OCI-LY1 (cell line): Measurements from ENCODE around the gene CARD10.

Experiments
- H2AFZ ChIP-seq: fragments of 200-600 bp; sonication (generic), shearing (Covaris generic); 2 replicates; pipeline ENCODE4 v1.6.0; 2014; ENCODE audit warnings: antibody characterized with exemption, mild to moderate bottlenecking, low read length
- H3F3A ChIP-seq: fragments of 200-600 bp; sonication (generic), shearing (Covaris generic); 2 replicates; pipeline ENCODE4 v1.6.0; 2014; ENCODE audit warnings: mild to moderate bottlenecking, antibody characterized with exemption, low read length, moderate library complexity; ENCODE audit not compliant: insufficient read depth
- H3K27ac ChIP-seq: fragments of 200-600 bp; sonication (generic); 2 replicates; pipeline ENCODE4 v1.5.1; 2014; ENCODE audit warnings: low read length, mixed run types, mild to moderate bottlenecking, low read depth; ENCODE audit not compliant: poor library complexity, severe bottlenecking
- H3K27me3 ChIP-seq: fragments of 200-600 bp; sonication (generic); 2 replicates; pipeline ENCODE4 v1.6.0; 2014; ENCODE audit warnings: antibody characterized with exemption, mild to moderate bottlenecking, low read length, moderate library complexity; ENCODE audit not compliant: insufficient read depth
- H3K36me3 ChIP-seq: fragments of 200-600 bp; sonication (generic); 2 replicates; pipeline ENCODE4 v1.6.1; 2014; ENCODE audit warnings: mild to moderate bottlenecking, antibody characterized with exemption, low read length, moderate library complexity, mixed read lengths; ENCODE audit not compliant: insufficient read depth
- H3K4me1 ChIP-seq: fragments of 200-600 bp; sonication (generic); 2 replicates; pipeline ENCODE4 v1.5.1; 2014; ENCODE audit warnings: mild to moderate bottlenecking, low read length, moderate library complexity; ENCODE audit not compliant: insufficient read depth, severe bottlenecking
- H3K4me2 ChIP-seq: fragments of 200-600 bp; sonication (generic), shearing (Covaris generic); 2 replicates; pipeline ENCODE4 v1.6.1; 2014; ENCODE audit warnings: low read length
- H3K4me3 ChIP-seq: fragments of 200-600 bp; sonication (generic); 2 replicates; pipeline ENCODE4 v1.5.1; 2014; ENCODE audit warnings: low read length, low read depth, mild to moderate bottlenecking, mixed read lengths; ENCODE audit not compliant: poor library complexity, severe bottlenecking
- H3K79me2 ChIP-seq: fragments of 200-600 bp; shearing (Covaris generic); 2 replicates; pipeline ENCODE4 v1.6.1; 2016; ENCODE audit warnings: mixed run types, low read length, mixed read lengths; ENCODE audit not compliant: insufficient read depth
- H3K9ac ChIP-seq: fragments of 200-600 bp; sonication (generic), shearing (Covaris generic); 2 replicates; pipeline ENCODE4 v1.6.1; 2014; ENCODE audit warnings: mild to moderate bottlenecking, low read length, mixed read lengths
- H3K9me2 ChIP-seq: fragments of 200-600 bp; sonication (generic), shearing (Covaris generic); 2 replicates; pipeline ENCODE4 v1.6.1; 2014; ENCODE audit warnings: low read depth, mild to moderate bottlenecking, low read length, mixed read lengths
- H3K9me3 ChIP-seq: fragments of 200-600 bp; shearing (Covaris generic); 2 replicates; pipeline ENCODE4 v1.6.1; 2014; ENCODE audit warnings: low read length, mixed read lengths
- H4K20me1 ChIP-seq: fragments of 200-600 bp; sonication (generic), shearing (Covaris generic); 2 replicates; pipeline ENCODE4 v1.6.0; 2016; ENCODE audit warnings: mild to moderate bottlenecking, low read length; ENCODE audit not compliant: insufficient read depth
- EZH2 ChIP-seq: fragments of 200-600 bp; sonication (generic), shearing (Covaris generic); IDR thresholded peaks from 2 replicates; pipeline ENCODE4 v1.8.0; 2017; ENCODE audit warnings: borderline replicate concordance, mixed run types, mild to moderate bottlenecking, antibody characterized with exemption, low read length, moderate library complexity, mixed read lengths
- TF ChIP-seq, protein P1 (sequence below): fragments of 200-600 bp; sonication (generic), shearing (Covaris generic); IDR thresholded peaks from 2 replicates; pipeline ENCODE4 v1.5.1; 2017; ENCODE audit warnings: mild to moderate bottlenecking, antibody characterized with exemption, low read length, moderate library complexity, mixed read lengths

CARD10 gene

DNA sequence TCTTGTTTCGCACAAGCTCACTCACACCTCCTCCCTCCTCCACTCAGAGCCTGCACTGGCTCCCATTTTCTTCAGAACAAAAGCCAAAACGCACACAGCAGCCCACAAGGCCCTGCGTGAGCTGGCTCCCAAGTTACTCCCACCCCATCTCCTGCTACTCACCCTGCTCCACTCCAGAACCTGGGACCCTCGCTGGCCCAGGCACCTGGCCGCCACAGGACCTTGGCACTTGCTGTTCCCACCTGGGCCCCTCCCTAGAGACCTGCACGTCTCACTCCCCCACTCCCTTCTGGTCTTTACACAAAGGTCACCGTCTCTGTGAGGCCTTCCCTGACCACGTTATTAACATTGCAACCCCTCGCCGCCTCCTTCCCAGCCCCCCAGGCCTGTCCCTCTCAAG, 32.1 kb downstream of the CARD10 start:
- Histone ChIP-seq H3K27ac (peak overlapping the region; percentile 65), H3K4me1 (peaks cover 50% of the 10 kb centered on the region), H3K27me3 (no peaks in the 10 kb centered on the region), H3K36me3 (peaks cover 4% of the 10 kb centered on the region; the same call in 1 of the 2 replicates), H3K4me2 (no peak overlapping the region), H3K9me2 (no peaks in the 10 kb centered on the region), H3F3A (no peaks in the 10 kb centered on the region), H4K20me1 (no peaks in the 10 kb centered on the region), H3K4me3 (no peak overlapping the region), H3K9ac (no peak overlapping the region; the same call in 1 of the 2 replicates), H3K9me3 (no peaks in the 10 kb centered on the region), H3K79me2 (peaks cover 33% of the 10 kb centered on the region), H2AFZ (no peak overlapping the region)
- TF ChIP-seq, protein P1, sequence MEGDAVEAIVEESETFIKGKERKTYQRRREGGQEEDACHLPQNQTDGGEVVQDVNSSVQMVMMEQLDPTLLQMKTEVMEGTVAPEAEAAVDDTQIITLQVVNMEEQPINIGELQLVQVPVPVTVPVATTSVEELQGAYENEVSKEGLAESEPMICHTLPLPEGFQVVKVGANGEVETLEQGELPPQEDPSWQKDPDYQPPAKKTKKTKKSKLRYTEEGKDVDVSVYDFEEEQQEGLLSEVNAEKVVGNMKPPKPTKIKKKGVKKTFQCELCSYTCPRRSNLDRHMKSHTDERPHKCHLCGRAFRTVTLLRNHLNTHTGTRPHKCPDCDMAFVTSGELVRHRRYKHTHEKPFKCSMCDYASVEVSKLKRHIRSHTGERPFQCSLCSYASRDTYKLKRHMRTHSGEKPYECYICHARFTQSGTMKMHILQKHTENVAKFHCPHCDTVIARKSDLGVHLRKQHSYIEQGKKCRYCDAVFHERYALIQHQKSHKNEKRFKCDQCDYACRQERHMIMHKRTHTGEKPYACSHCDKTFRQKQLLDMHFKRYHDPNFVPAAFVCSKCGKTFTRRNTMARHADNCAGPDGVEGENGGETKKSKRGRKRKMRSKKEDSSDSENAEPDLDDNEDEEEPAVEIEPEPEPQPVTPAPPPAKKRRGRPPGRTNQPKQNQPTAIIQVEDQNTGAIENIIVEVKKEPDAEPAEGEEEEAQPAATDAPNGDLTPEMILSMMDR = no peak
- TF ChIP-seq EZH2 = no peak

DNA sequence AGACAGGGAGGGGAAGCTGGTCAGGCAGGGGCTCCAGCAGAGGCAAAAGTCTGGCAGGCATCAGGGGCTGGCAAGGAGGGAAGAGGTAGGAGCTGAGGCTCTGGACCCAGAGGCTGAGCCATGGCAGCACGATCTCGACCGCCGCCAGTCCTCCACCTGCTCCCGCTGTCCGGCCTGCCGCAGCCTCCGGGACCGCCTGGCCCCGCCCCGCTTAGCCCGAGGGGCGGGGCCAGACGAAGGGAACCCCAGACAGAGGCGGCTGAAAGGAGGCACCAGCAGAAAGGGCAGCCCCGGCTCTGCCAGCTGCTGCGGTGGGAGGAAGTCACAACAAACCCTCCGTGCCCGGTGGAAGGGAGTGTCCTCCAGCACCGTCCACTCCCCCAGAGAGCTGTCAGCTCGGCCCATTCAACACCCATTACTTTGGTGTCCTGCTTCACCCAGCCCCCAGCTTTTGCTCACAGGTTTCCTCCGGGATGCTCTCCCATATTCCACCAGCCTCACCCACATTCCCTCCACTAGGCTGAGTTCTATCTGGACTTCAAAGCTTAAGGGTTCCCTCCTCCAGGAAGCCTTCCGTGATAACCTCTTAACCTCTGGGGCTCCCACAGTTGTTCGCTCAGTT, 32.9 kb downstream of the CARD10 start, which contains the start of gene MFNG:
TSS of gene MFNG (minus strand) at position 161 of the 622 bp plus-strand sequence. CDS start 207 bp downstream, outside the sequence.
- H3K27ac ChIP-seq = peak within 1 kb of the TSS; percentile 95
- no peak within 1 kb of the TSS for H2AFZ ChIP-seq
- no peaks in the 10 kb centered on the region for H4K20me1 ChIP-seq
- no peaks in the 10 kb centered on the region for H3F3A ChIP-seq
- peak within 1 kb of the TSS; percentile 91 for H3K4me2 ChIP-seq
- no peaks in the 10 kb centered on the region for H3K9me2 ChIP-seq
- H3K27me3 ChIP-seq = no peaks in the 10 kb centered on the region
- H3K9me3 ChIP-seq = no peaks in the 10 kb centered on the region
- H3K79me2 ChIP-seq = peaks cover 41% of the 10 kb centered on the region
- H3K4me3 ChIP-seq = peak within 1 kb of the TSS; percentile 87
- peaks cover 12% of the 10 kb centered on the region; the same call in 1 of the 2 replicates for H3K36me3 ChIP-seq
- peaks cover 53% of the 10 kb centered on the region for H3K4me1 ChIP-seq
- H3K9ac ChIP-seq = peak within 1 kb of the TSS; percentile 97
- no peak for TF ChIP-seq EZH2
- TF ChIP-seq, protein P1 = no peak

DNA sequence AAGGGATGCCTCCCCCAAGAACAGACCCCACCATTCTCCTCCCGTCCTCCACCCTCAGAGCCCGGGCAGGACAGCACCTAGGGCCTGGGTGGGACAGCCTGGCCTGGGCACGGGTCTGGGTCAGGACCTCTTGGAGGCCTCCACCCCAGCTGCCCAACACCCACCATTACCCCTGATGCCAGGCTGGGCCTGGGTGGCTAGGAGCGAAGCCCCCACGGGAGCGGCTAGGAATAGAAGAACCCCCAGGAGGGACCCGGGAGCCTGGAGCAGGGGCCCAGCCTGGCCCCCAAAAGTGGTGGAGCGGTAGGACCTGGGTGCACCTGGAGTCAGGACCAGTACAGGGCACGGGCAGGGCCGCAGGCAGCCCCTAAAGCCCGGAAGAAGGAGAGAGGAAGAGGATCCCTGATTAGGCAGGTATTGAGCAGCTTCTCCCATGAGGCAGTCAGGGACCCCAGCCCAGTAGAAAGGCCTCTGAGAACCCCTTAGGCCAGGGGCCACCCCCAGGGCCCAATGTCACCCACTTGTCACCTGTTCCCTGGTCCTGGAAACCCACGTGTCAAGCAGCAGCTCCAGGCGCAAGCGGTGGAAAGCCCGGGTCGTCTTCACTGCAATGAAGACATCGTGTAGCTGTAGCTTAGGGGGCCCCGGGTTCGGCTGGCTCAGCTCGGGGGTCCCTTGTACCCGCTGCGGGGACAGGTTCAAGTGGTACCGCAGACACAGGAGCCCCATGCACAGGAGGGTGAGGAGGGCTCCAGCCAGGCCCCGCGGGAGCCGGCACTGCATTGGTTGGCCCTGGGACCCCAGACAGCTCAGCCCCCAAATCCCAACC, 33.6 kb downstream of the CARD10 start:
- Histone ChIP-seq H3K4me3 (peak overlapping the region; percentile 87), H3K9me3 (no peaks in the 10 kb centered on the region), H3K9me2 (no peaks in the 10 kb centered on the region), H3K27ac (peak overlapping the region; percentile 95), H3K4me1 (peaks cover 60% of the 10 kb centered on the region), H3K4me2 (peak overlapping the region; percentile 91), H3K9ac (peak overlapping the region; percentile 97), H4K20me1 (no peaks in the 10 kb centered on the region), H3F3A (no peaks in the 10 kb centered on the region), H3K27me3 (no peaks in the 10 kb centered on the region), H2AFZ (no peak overlapping the region), H3K79me2 (peaks cover 47% of the 10 kb centered on the region), H3K36me3 (peaks cover 18% of the 10 kb centered on the region; the same call in 1 of the 2 replicates)
- TF ChIP-seq EZH2 = no peak
- TF ChIP-seq, protein P1 = no peak
